Fibroblast of lung (primary cell): ENCODE measurements around the gene MYLK. TPM values are rescaled to one million over a fixed set of nuclear protein-coding genes. Genes with fewer than 3 reads are reported as not detected.
"Not testable (repeated sequence)": the region's sequence is repeated elsewhere in the genome, so short reads cannot be mapped to it uniquely, and the experiment has no call there.

Source experiments
- DNase-seq, 2 donors: peaks; one replicate each; pipeline versions ENCODE4 v3.0.0 to v3.0.0-alpha.2; 2010; ENCODE audit warnings: low read depth in 2 of 2
- H2AFZ ChIP-seq: 2 replicates; pipeline ENCODE4 v1.5.1; 2012; ENCODE audit warnings: low read length, control low read depth, inconsistent platforms
- H3K27ac ChIP-seq: 2 replicates; pipeline ENCODE4 v1.5.1; 2011; ENCODE audit warnings: low read length, control low read depth; ENCODE audit not compliant: insufficient read depth
- H3K27me3 ChIP-seq: 2 replicates; pipeline ENCODE4 v1.5.1; 2011; ENCODE audit warnings: mild to moderate bottlenecking, low read length; ENCODE audit not compliant: control insufficient read depth, insufficient read depth
- H3K36me3 ChIP-seq: 2 replicates; pipeline ENCODE4 v1.5.1; 2011; ENCODE audit warnings: low read length; ENCODE audit not compliant: control insufficient read depth, insufficient read depth
- H3K4me1 ChIP-seq: 2 replicates; pipeline ENCODE4 v1.5.1; 2011; ENCODE audit warnings: low read length; ENCODE audit not compliant: control insufficient read depth, insufficient read depth; ENCODE audit errors: extremely low read depth
- H3K4me2 ChIP-seq: 2 replicates; pipeline ENCODE4 v1.5.1; 2011; ENCODE audit warnings: low read length, control low read depth; ENCODE audit not compliant: insufficient read depth; ENCODE audit errors: extremely low read depth
- H3K4me3 ChIP-seq, 4 experiments: fragments of 200-600 bp in 1 of 4; sonication (generic) in 1 of 4; replicated peaks in 1 of 4; 2 replicates each; pipeline ENCODE4 v1.5.1; 2011 to 2016; ENCODE audit warnings: low read length in 4 of 4, low read depth in 3 of 4, mild to moderate bottlenecking in 3 of 4, control low read depth in 2 of 4, inconsistent platforms in 1 of 4, mixed read lengths in 1 of 4; ENCODE audit not compliant: insufficient read depth in 1 of 4; ENCODE audit errors: control extremely low read depth in 1 of 4
- H3K79me2 ChIP-seq: 2 replicates; pipeline ENCODE4 v1.5.1; 2012; ENCODE audit warnings: mild to moderate bottlenecking, low read length, inconsistent platforms; ENCODE audit not compliant: control insufficient read depth, insufficient read depth
- H3K9ac ChIP-seq: 2 replicates; pipeline ENCODE4 v1.5.1; 2011; ENCODE audit warnings: mild to moderate bottlenecking, low read length, control low read depth; ENCODE audit not compliant: insufficient read depth
- H3K9me3 ChIP-seq: 2 replicates; pipeline ENCODE4 v1.5.1; 2012; ENCODE audit warnings: low read depth, low read length; ENCODE audit not compliant: control insufficient read depth, insufficient read depth
- H4K20me1 ChIP-seq: 2 replicates; pipeline ENCODE4 v1.5.1; 2011; ENCODE audit warnings: low read length; ENCODE audit not compliant: control insufficient read depth, insufficient read depth; ENCODE audit errors: extremely low read depth
- EZH2 ChIP-seq: IDR thresholded peaks from 2 replicates; pipeline ENCODE4 v1.5.1; 2012; ENCODE audit warnings: low read length, control low read depth, mild to moderate bottlenecking; ENCODE audit errors: missing control alignments
- polyA plus RNA-seq, 2 donors: library from polyadenylated mRNA; depleted of rRNA in 1 of 2; stranded (reverse) in 1 of 2; unstranded in 1 of 2; fragments of >200 nt; gene quantifications; 2 replicates each; pipeline ENCODE4 v1.2.1, GENCODE V29; 2011 to 2012; ENCODE audit warnings: missing spikeins in 1 of 2
- total RNA-seq: library from RNA; depleted of rRNA; stranded (reverse); fragments of >200 nt; gene quantifications from 2 replicates; pipeline ENCODE4 v1.2.1, GENCODE V29; 2014
- TF ChIP-seq, protein P1 (sequence below), 2 donors: IDR thresholded peaks in 1 of 2; conservative IDR thresholded peaks in 1 of 2; 1 replicate in 1 of 2; 2 replicates in 1 of 2; pipeline ENCODE4 v1.5.1; 2011 to 2012; ENCODE audit warnings: low read length in 2 of 2, control low read depth in 1 of 2, inconsistent platforms in 1 of 2, low read depth in 1 of 2, mild to moderate bottlenecking in 1 of 2

The MYLK gene
- total and polyA plus RNA-seq, 2 donors (not counting 1 experiment from before 2014, with no cell fraction given): 918 to 941 TPM

GRCh38 chr3:123720638-123721037 lies 163.5 kb downstream of the MYLK start:
- H4K20me1 ChIP-seq: no peaks in the 10 kb centered on the region
- H3K4me2 ChIP-seq: no peak overlapping the region
- no peaks in the 10 kb centered on the region for H3K79me2 ChIP-seq
- DNase-seq: no peak
- H3K27me3 ChIP-seq: no peaks in the 10 kb centered on the region
- H2AFZ ChIP-seq: no peak overlapping the region
- H3K36me3 ChIP-seq: peaks cover 9% of the 10 kb centered on the region
- H3K9ac ChIP-seq: no peak overlapping the region
- TF ChIP-seq, protein P1, sequence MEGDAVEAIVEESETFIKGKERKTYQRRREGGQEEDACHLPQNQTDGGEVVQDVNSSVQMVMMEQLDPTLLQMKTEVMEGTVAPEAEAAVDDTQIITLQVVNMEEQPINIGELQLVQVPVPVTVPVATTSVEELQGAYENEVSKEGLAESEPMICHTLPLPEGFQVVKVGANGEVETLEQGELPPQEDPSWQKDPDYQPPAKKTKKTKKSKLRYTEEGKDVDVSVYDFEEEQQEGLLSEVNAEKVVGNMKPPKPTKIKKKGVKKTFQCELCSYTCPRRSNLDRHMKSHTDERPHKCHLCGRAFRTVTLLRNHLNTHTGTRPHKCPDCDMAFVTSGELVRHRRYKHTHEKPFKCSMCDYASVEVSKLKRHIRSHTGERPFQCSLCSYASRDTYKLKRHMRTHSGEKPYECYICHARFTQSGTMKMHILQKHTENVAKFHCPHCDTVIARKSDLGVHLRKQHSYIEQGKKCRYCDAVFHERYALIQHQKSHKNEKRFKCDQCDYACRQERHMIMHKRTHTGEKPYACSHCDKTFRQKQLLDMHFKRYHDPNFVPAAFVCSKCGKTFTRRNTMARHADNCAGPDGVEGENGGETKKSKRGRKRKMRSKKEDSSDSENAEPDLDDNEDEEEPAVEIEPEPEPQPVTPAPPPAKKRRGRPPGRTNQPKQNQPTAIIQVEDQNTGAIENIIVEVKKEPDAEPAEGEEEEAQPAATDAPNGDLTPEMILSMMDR (conservative IDR thresholded peaks at IDR 0.05 in 1 of 2, IDR thresholded peaks at IDR 0.05 in 1 of 2; ENCODE audit: low read depth in 1 of 2, low read length in 2 of 2): no peak
- no peak for TF ChIP-seq EZH2
- H3K27ac ChIP-seq: no peak overlapping the region
- no peak overlapping the region for H3K4me3 ChIP-seq
- H3K4me1 ChIP-seq: peaks cover 31% of the 10 kb centered on the region
- H3K9me3 ChIP-seq: no peaks in the 10 kb centered on the region

DNA sequence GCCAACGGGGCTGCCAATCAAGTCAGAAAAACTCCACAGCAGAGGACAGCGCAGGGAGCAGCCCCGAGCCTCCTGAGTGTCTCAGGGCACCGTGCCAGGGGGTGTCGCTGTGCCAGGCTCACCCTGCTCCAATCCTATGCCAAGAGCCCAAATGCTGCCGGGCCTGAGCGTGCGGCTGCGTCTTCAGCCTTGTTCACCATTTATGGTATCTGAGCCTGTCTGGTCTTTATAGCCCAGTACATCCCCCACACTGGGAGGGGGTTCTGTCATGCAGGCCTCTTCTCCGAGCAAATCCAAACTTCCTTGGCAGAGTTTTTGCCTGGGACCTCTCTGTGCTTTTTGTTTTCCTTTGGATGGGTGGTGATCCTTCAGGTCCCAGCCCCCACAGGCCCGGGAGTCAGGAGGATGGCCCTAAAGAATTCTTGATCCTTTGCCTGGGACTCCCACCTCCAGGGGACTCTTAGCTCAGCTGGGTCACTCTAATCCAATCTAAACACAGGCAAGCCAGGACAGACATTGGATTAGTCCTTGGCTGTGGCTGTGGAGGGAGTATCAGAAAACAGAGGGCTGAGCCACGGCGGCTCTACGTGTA lies 164.2 kb downstream of the MYLK start:
- no peak overlapping the region for H3K4me2 ChIP-seq
- H2AFZ ChIP-seq: no peak overlapping the region
- no peaks in the 10 kb centered on the region for H4K20me1 ChIP-seq
- H3K27ac ChIP-seq: peak overlapping the region; percentile 10
- no peaks in the 10 kb centered on the region for H3K9me3 ChIP-seq
- peaks cover 31% of the 10 kb centered on the region for H3K4me1 ChIP-seq
- no peak for DNase-seq
- no peaks in the 10 kb centered on the region for H3K27me3 ChIP-seq
- TF ChIP-seq, protein P1 (conservative IDR thresholded peaks at IDR 0.05 in 1 of 2, IDR thresholded peaks at IDR 0.05 in 1 of 2; ENCODE audit: low read depth in 1 of 2, low read length in 2 of 2): no peak
- TF ChIP-seq EZH2: no peak
- H3K4me3 ChIP-seq: no peak overlapping the region
- H3K79me2 ChIP-seq: no peaks in the 10 kb centered on the region
- H3K36me3 ChIP-seq: peaks cover 9% of the 10 kb centered on the region
- no peak overlapping the region for H3K9ac ChIP-seq

GRCh38 chr3:123719061-123719756 lies 164.9 kb downstream of the MYLK start:
- peaks cover 17% of the 10 kb centered on the region for H3K36me3 ChIP-seq
- H3K9me3 ChIP-seq, H3K27ac ChIP-seq, H3K79me2 ChIP-seq, H3K27me3 ChIP-seq, H2AFZ ChIP-seq, H4K20me1 ChIP-seq, H3K4me3 ChIP-seq, H3K9ac ChIP-seq, H3K4me2 ChIP-seq: not testable (repeated sequence)
- TF ChIP-seq, protein P1 (conservative IDR thresholded peaks at IDR 0.05 in 1 of 2, IDR thresholded peaks at IDR 0.05 in 1 of 2; ENCODE audit: low read depth in 1 of 2, low read length in 2 of 2): peak; percentile 68 to 80
- H3K4me1 ChIP-seq: peaks cover 31% of the 10 kb centered on the region
- peak; percentile 74 to 91 for DNase-seq
